Aorta (tissue), 5 donors: ENCODE data around the gene AMPH. TPM values are rescaled to one million over a fixed set of nuclear protein-coding genes. Genes with fewer than 3 reads are reported as not detected.

Experiments used
- ATAC-seq: fragments of 200-7000 bp; cut with Tn5 transposase; one replicate; pipeline ENCODE4 v1.9.1; 2022; ENCODE audit warnings: moderate library complexity; ENCODE audit not compliant: low FRiP score
- DNase-seq, 2 donors: peaks; one replicate each; pipeline ENCODE4 v3.0.0-alpha.2; 2020
- H3K27ac ChIP-seq, 2 donors: one replicate each; pipeline ENCODE4 v1.5.1; 2013; ENCODE audit warnings: low read length in 2 of 2, mild to moderate bottlenecking in 2 of 2, moderate library complexity in 2 of 2, control low read depth in 1 of 2, inconsistent platforms in 1 of 2, low read depth in 1 of 2
- H3K27me3 ChIP-seq, 2 donors: one replicate each; pipeline ENCODE4 v1.6.1; 2013; ENCODE audit warnings: control low read depth in 1 of 2, low read length in 1 of 2, mild to moderate bottlenecking in 1 of 2, moderate library complexity in 1 of 2; ENCODE audit not compliant: insufficient read depth in 2 of 2, control insufficient read depth in 1 of 2
- H3K36me3 ChIP-seq, 2 donors: one replicate each; pipeline ENCODE4 v1.6.1; 2013; ENCODE audit warnings: control low read depth in 1 of 2, low read length in 1 of 2, mild to moderate bottlenecking in 1 of 2; ENCODE audit not compliant: insufficient read depth in 2 of 2, control insufficient read depth in 1 of 2
- H3K4me1 ChIP-seq, 2 donors: one replicate each; pipeline ENCODE4 v1.6.1; 2013; ENCODE audit warnings: low read length in 2 of 2, control low read depth in 1 of 2, mild to moderate bottlenecking in 1 of 2, moderate library complexity in 1 of 2; ENCODE audit not compliant: insufficient read depth in 2 of 2, control insufficient read depth in 1 of 2
- H3K4me3 ChIP-seq, 2 donors: one replicate each; pipeline ENCODE4 v1.5.1; 2013; ENCODE audit warnings: low read length in 2 of 2, control low read depth in 1 of 2, mild to moderate bottlenecking in 1 of 2
- H3K9me3 ChIP-seq: one replicate; pipeline ENCODE4 v1.6.1; 2013; ENCODE audit warnings: mild to moderate bottlenecking, low read length; ENCODE audit not compliant: control insufficient read depth
- intact Hi-C, 2 donors: fragments of 100-400 bp; cut with DNase I; formaldehyde crosslinking; loops; one replicate each; pipeline versions ENCODE4 v1.14.2 to v1.15.0; 2022
- polyA plus RNA-seq, 2 donors: library from polyadenylated mRNA; stranded (reverse); fragments of 200-250 nt; gene quantifications; one replicate each; pipeline ENCODE4 v1.2.3, GENCODE V29; 2013
- total RNA-seq, 2 donors: library from RNA; stranded (reverse); fragmentation: NEBNext Ultra II Directional; extraction: Animal tissue kit (Norgen Biotek cat#: 25700); gene quantifications; one replicate each; pipeline ENCODE4 v1.2.1, GENCODE V29; 2021
- donor health status: healthy with polysubstance abuse.
- donor health status: Bipolar disorder and iron deficiency.
- donor health status: DM: no; HTN: no; CAD: no.
- donor health status: DM: no; HTN: no; CAD: no.
- donor health status: DM: yes; HTN: yes; CAD: no.

The AMPH gene
- total and polyA plus RNA-seq, 4 donors = 1.3 to 8.8 (median 4.4) TPM

DNA sequence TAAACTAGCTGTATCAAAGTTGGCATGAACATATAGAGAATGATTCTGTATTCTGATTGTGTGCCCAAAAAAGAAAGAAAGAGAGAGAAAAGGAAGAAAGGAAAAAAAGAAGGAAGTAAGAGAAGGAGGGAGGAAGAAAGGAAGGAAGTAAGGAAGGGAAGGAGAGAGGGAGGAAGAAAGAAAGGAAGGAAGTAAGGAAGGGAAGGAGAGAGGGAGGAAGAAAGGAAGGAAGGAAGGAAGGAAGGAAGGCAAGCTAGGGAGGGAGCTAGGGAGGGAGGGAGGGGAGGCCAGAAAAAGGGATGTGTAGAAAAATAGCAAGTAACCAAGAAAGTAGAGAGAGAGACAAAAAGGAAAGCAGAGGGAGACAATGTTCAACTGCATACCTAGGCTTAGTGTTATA is 297.0 kb downstream of the AMPH start:
- Histone ChIP-seq H3K27me3 (no peaks in the 10 kb centered on the region), H3K36me3 (no peaks in the 10 kb centered on the region), H3K27ac (no peak overlapping the region), H3K4me1 (no peaks in the 10 kb centered on the region), H3K9me3 (no peaks in the 10 kb centered on the region), H3K4me3 (no peak overlapping the region)
- no peak for DNase-seq
- intact Hi-C loops = no loop called here
- no peak for ATAC-seq
